Esophagus muscularis mucosa (tissue), 4 donors: ENCODE measurements around the gene PPP2R3B.

Source experiments
- CTCF ChIP-seq, 3 experiments: fragments of 200-600 bp in 2 of 3; fragments of 450-650 bp in 1 of 3; sonication (generic) in 2 of 3; IDR thresholded peaks; one replicate each; pipeline ENCODE4 v1.5.1; 2017 to 2019; ENCODE audit warnings: antibody characterized with exemption in 3 of 3, mild to moderate bottlenecking in 2 of 3, moderate library complexity in 1 of 3
- EP300 ChIP-seq: sonication (generic); formaldehyde crosslinking; IDR thresholded peaks from one replicate; pipeline ENCODE4 v1.6.1; 2017; ENCODE audit warnings: antibody characterized with exemption
- POLR2A ChIP-seq: fragments of 450-650 bp; IDR thresholded peaks from one replicate; pipeline ENCODE4 v1.6.1; 2017; ENCODE audit warnings: antibody characterized with exemption, moderate library complexity, mild to moderate bottlenecking, low read depth
- POLR2AphosphoS5 ChIP-seq, 2 donors: sonication (generic); formaldehyde crosslinking; IDR thresholded peaks; one replicate each; pipeline ENCODE4 v1.6.1; 2017; ENCODE audit warnings: antibody characterized with exemption in 2 of 2

GRCh38 chrX:350534-351323, 36.0 kb downstream of the PPP2R3B start:
- TF ChIP-seq CTCF (IDR thresholded peaks at IDR 0.05) (no peak), POLR2A (no peak), POLR2AphosphoS5 (IDR thresholded peaks at IDR 0.05) (no peak), EP300 (no peak)
